Trophoblast cell (in vitro differentiated cells and primary cell): Measurements from ENCODE around the gene KLF14.

Experiments
- DNase-seq, 2 donors: peaks; one replicate each; pipeline ENCODE4 v3.0.0-alpha.2; 2016
- H2AFZ ChIP-seq: 2 replicates; pipeline ENCODE4 v1.6.1; 2013; ENCODE audit warnings: low read length, moderate library complexity, mild to moderate bottlenecking; ENCODE audit not compliant: insufficient read depth, poor library complexity
- H2AK5ac ChIP-seq: 2 replicates; pipeline ENCODE4 v1.6.1; 2013; ENCODE audit warnings: mild to moderate bottlenecking, low read length
- H2BK120ac ChIP-seq: 2 replicates; pipeline ENCODE4 v1.6.1; 2013; ENCODE audit warnings: low read length, mild to moderate bottlenecking, moderate library complexity; ENCODE audit not compliant: insufficient read depth, poor library complexity
- H2BK12ac ChIP-seq: 2 replicates; pipeline ENCODE4 v1.6.1; 2013; ENCODE audit warnings: mild to moderate bottlenecking, low read length, moderate library complexity
- H2BK5ac ChIP-seq: 2 replicates; pipeline ENCODE4 v1.6.1; 2013; ENCODE audit warnings: low read length, low read depth, moderate library complexity, mild to moderate bottlenecking; ENCODE audit not compliant: poor library complexity
- H3K14ac ChIP-seq: 2 replicates; pipeline ENCODE4 v1.6.1; 2013; ENCODE audit warnings: mild to moderate bottlenecking, low read length
- H3K18ac ChIP-seq: 2 replicates; pipeline ENCODE4 v1.6.1; 2013; ENCODE audit warnings: mild to moderate bottlenecking, low read length
- H3K23ac ChIP-seq: 2 replicates; pipeline ENCODE4 v1.6.1; 2013; ENCODE audit warnings: low read length
- H3K27ac ChIP-seq: 2 replicates; pipeline ENCODE4 v1.5.1; 2013; ENCODE audit warnings: low read depth, mild to moderate bottlenecking, inconsistent platforms, low read length, moderate library complexity
- H3K27me3 ChIP-seq: 2 replicates; pipeline ENCODE4 v1.6.1; 2013; ENCODE audit warnings: inconsistent platforms, mild to moderate bottlenecking, low read length, moderate library complexity; ENCODE audit not compliant: insufficient read depth
- H3K36me3 ChIP-seq, 2 experiments: 1 replicate in 1 of 2; 2 replicates in 1 of 2; pipeline ENCODE4 v1.6.1; 2013; ENCODE audit warnings: low read length in 2 of 2, mild to moderate bottlenecking in 2 of 2, moderate library complexity in 1 of 2; ENCODE audit not compliant: insufficient read depth in 2 of 2, control insufficient read depth in 1 of 2
- H3K4ac ChIP-seq: 2 replicates; pipeline ENCODE4 v1.6.1; 2013; ENCODE audit warnings: low read depth, mild to moderate bottlenecking, low read length, moderate library complexity
- H3K4me1 ChIP-seq, 2 experiments: 1 replicate in 1 of 2; 2 replicates in 1 of 2; pipeline ENCODE4 v1.6.1; 2013; ENCODE audit warnings: low read length in 2 of 2, mild to moderate bottlenecking in 2 of 2, moderate library complexity in 1 of 2; ENCODE audit not compliant: insufficient read depth in 2 of 2, control insufficient read depth in 1 of 2
- H3K4me2 ChIP-seq: 2 replicates; pipeline ENCODE4 v1.6.1; 2013; ENCODE audit warnings: inconsistent platforms, mild to moderate bottlenecking, low read length, moderate library complexity
- H3K4me3 ChIP-seq: 2 replicates; pipeline ENCODE4 v1.5.1; 2013; ENCODE audit warnings: mild to moderate bottlenecking, low read depth, low read length, inconsistent platforms
- H3K79me1 ChIP-seq: one replicate; pipeline ENCODE4 v1.6.1; 2013; ENCODE audit warnings: low read length
- H3K79me2 ChIP-seq: 2 replicates; pipeline ENCODE4 v1.6.1; 2013; ENCODE audit warnings: low read length, mild to moderate bottlenecking; ENCODE audit not compliant: control insufficient read depth, insufficient read depth, poor library complexity
- H3K9ac ChIP-seq: 2 replicates; pipeline ENCODE4 v1.6.1; 2013; ENCODE audit warnings: mild to moderate bottlenecking, low read length
- H3K9me3 ChIP-seq: 2 replicates; pipeline ENCODE4 v1.6.1; 2013; ENCODE audit warnings: low read depth, mild to moderate bottlenecking, control low read depth, inconsistent platforms, low read length; ENCODE audit not compliant: insufficient read depth
- H4K12ac ChIP-seq: 2 replicates; pipeline ENCODE4 v1.6.1; 2013; ENCODE audit warnings: low read depth, mild to moderate bottlenecking, low read length, moderate library complexity
- H4K8ac ChIP-seq: 2 replicates; pipeline ENCODE4 v1.6.1; 2013; ENCODE audit warnings: low read depth, mild to moderate bottlenecking, low read length, moderate library complexity
- H4K91ac ChIP-seq: one replicate; pipeline ENCODE4 v1.6.1; 2013; ENCODE audit warnings: low read depth, mild to moderate bottlenecking, low read length, moderate library complexity
- WGBS: extraction: QIAGEN DNeasy Blood & Tissue Kit; methylation state at CpG from one replicate; pipeline ENCODE4 v1.1.7; 2013; ENCODE audit warnings: missing lambda C conversion rate; ENCODE audit not compliant: insufficient read length, insufficient coverage; ENCODE audit errors: extremely low coverage; 5-methylcytosine and 5-hydroxymethylcytosine counted together

Gene KLF14

DNA sequence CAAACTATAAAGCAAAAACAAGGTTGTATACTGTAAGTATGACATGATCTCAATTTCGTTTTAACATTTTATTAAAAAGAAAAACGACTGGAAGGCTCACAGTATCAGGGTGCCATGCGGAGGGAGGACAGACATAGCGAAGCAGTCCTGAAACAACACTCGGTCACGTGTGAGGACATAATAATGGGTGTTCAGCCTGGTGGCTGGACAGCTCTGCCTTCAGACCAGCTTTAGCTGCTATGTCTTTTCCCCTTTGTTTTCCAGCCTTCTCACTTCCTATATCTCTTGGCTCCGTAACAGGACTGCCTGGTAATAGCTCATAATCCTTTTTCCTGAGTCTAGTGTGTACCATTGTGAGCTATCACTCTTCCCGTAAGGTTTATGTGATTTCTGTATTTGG is 18.4 kb upstream of the KLF14 start:
- no peak overlapping the region for H3K4me2 ChIP-seq
- H3K79me2 ChIP-seq, result no peaks in the 10 kb centered on the region
- H3K27me3 ChIP-seq, result no peaks in the 10 kb centered on the region
- H3K9ac ChIP-seq, result no peak overlapping the region
- H2BK12ac ChIP-seq, result no peak overlapping the region
- H3K4ac ChIP-seq, result no peak overlapping the region
- no peak overlapping the region for H2AK5ac ChIP-seq
- no peaks in the 10 kb centered on the region for H3K36me3 ChIP-seq
- no peak overlapping the region for H2BK5ac ChIP-seq
- H3K14ac ChIP-seq, result no peak overlapping the region
- H3K4me1 ChIP-seq, result no peaks in the 10 kb centered on the region
- DNase-seq, result no peak
- no CpG with 5 or more reads among the region's 8 CpGs for WGBS
- H3K27ac ChIP-seq, result no peak overlapping the region
- no peak overlapping the region for H3K18ac ChIP-seq
- no peak overlapping the region for H3K23ac ChIP-seq
- no peak overlapping the region for H2BK120ac ChIP-seq
- no peak overlapping the region for H2AFZ ChIP-seq
- H4K8ac ChIP-seq, result no peak overlapping the region
- H4K91ac ChIP-seq, result no peak overlapping the region
- no peak overlapping the region for H4K12ac ChIP-seq
- no peak overlapping the region for H3K4me3 ChIP-seq
- H3K79me1 ChIP-seq, result no peaks in the 10 kb centered on the region
- H3K9me3 ChIP-seq, result no peaks in the 10 kb centered on the region

DNA sequence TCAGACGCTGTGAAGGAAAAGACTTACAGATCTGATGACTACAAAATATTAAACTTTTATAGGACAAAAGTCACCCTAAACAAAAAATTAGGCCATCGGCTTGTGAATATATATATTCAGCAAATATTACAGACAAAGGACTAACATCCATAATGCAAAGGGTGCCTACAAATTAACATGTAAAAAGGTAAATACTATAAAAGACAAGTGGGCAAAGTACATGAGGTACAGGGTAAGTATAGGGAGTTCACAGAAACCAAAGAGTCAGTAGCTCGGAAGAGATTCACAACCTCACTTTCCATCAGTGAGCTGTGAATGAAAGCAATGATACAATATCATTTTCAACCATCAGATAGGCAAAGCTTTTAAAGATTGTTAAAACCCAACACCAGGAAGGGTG is 16.7 kb upstream of the KLF14 start:
- H3K4me2 ChIP-seq, result no peak overlapping the region
- H3K79me1 ChIP-seq, result no peaks in the 10 kb centered on the region
- H2BK5ac ChIP-seq, result no peak overlapping the region
- H3K14ac ChIP-seq, result no peak overlapping the region
- no peak overlapping the region for H3K27ac ChIP-seq
- no peaks in the 10 kb centered on the region for H3K27me3 ChIP-seq
- DNase-seq, result no peak
- no peak overlapping the region for H3K4me3 ChIP-seq
- no peak overlapping the region for H2AK5ac ChIP-seq
- no peak overlapping the region for H2AFZ ChIP-seq
- H3K18ac ChIP-seq, result no peak overlapping the region
- no peaks in the 10 kb centered on the region for H3K9me3 ChIP-seq
- no CpG with 5 or more reads among the region's 3 CpGs for WGBS
- H3K79me2 ChIP-seq, result no peaks in the 10 kb centered on the region
- no peak overlapping the region for H4K8ac ChIP-seq
- H2BK120ac ChIP-seq, result no peak overlapping the region
- no peak overlapping the region for H3K23ac ChIP-seq
- no peak overlapping the region for H3K9ac ChIP-seq
- H4K12ac ChIP-seq, result no peak overlapping the region
- no peak overlapping the region for H4K91ac ChIP-seq
- no peak overlapping the region for H3K4ac ChIP-seq
- no peaks in the 10 kb centered on the region for H3K36me3 ChIP-seq
- H3K4me1 ChIP-seq, result no peaks in the 10 kb centered on the region
- no peak overlapping the region for H2BK12ac ChIP-seq

DNA sequence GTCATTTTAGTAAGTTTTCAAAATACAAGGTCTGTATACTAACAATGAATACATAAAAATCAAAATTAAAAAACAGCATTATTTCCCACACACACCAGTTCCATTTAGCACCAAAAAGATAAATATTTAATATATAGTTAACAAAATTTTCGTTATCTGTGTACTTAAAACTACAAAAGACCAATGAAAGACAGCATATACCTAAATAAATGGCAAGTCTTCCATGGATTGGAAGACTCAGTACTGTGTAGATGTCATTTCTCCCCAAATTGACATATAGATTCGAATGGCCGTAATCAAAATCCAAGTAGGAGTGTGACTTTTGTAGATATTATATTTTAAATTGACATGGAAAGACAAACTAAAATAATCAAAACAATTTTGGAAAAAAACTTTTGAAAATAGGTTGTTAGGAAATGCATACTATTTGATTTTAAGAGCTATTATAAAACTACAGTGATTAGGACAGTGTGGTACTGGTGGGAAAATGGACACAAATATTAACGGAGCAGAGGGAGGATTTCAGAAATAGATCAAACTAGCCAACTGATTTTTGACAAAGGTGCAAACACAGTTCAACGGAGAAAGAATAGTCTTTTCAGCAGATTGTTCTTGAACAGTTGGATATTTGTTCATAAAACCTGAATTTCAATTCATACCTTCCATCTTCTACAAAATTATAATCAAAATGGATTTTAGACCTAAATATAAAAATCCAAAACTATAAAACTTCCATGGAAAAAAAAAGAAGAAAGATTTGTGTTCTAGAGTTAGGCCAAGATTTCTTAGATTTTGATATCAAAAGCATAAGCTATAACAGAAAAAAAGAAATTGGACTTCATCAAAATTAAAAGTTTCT is 14.8 kb upstream of the KLF14 start:
- Histone ChIP-seq H3K36me3 (no peaks in the 10 kb centered on the region), H4K8ac (no peak overlapping the region), H2BK120ac (no peak overlapping the region), H3K4me1 (no peaks in the 10 kb centered on the region), H3K4me2 (no peak overlapping the region), H2BK12ac (no peak overlapping the region), H4K91ac (no peak overlapping the region), H3K18ac (no peak overlapping the region), H4K12ac (no peak overlapping the region), H3K27me3 (no peaks in the 10 kb centered on the region), H2AK5ac (no peak overlapping the region), H2BK5ac (no peak overlapping the region), H3K14ac (no peak overlapping the region), H3K9me3 (no peaks in the 10 kb centered on the region), H3K9ac (no peak overlapping the region), H3K79me2 (no peaks in the 10 kb centered on the region), H3K23ac (no peak overlapping the region), H3K27ac (no peak overlapping the region), H2AFZ (no peak overlapping the region), H3K4me3 (no peak overlapping the region), H3K4ac (no peak overlapping the region), H3K79me1 (no peaks in the 10 kb centered on the region)
- no peak for DNase-seq
- no CpG with 5 or more reads among the region's 5 CpGs for WGBS

DNA sequence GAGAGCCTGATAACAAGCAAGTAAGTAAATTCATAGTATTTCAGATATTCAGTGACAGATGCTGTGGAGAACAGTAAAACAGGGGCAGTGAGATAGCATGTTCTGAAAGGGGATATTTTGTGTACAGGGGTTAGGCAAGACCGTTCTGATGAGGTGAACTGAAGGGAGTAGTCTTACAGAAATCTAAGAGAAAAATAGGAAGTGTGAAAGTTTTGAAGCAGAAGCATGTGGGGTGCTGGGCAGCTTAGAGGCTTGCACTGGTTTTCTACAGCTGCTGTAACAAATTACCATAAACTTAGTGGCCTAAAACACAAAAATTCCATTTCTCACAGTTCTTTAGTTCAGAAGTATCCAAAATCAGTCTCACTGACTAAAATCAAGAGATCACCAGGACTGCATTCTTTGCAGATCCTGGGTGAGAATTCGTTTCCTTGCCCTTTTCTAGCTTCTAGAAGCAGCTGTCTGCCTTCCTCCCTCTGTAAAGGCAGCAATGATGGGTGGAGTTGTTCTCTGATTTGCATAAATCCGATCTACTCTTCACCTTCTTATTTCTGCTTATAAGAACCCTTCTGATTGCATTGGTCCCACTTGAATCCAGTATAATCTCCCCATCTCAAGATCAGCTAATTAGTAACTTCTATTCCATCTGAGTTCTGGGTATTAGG is 7.5 kb upstream of the KLF14 start:
- H3K9me3 ChIP-seq, result no peaks in the 10 kb centered on the region
- no peaks in the 10 kb centered on the region for H3K36me3 ChIP-seq
- no peak for DNase-seq
- H3K79me1 ChIP-seq, result no peaks in the 10 kb centered on the region
- H2AFZ ChIP-seq, result no peak overlapping the region
- H2BK12ac ChIP-seq, result no peak overlapping the region
- no CpG with 5 or more reads among the region's 3 CpGs for WGBS
- H2AK5ac ChIP-seq, result no peak overlapping the region
- H4K91ac ChIP-seq, result no peak overlapping the region
- H3K27ac ChIP-seq, result no peak overlapping the region
- no peak overlapping the region for H4K12ac ChIP-seq
- no peak overlapping the region for H3K23ac ChIP-seq
- H3K79me2 ChIP-seq, result no peaks in the 10 kb centered on the region
- H3K18ac ChIP-seq, result no peak overlapping the region
- H3K9ac ChIP-seq, result no peak overlapping the region
- H4K8ac ChIP-seq, result no peak overlapping the region
- no peaks in the 10 kb centered on the region for H3K27me3 ChIP-seq
- H3K4me3 ChIP-seq, result no peak overlapping the region
- H3K4me1 ChIP-seq, result no peaks in the 10 kb centered on the region
- H3K4me2 ChIP-seq, result no peak overlapping the region
- H3K4ac ChIP-seq, result no peak overlapping the region
- no peak overlapping the region for H3K14ac ChIP-seq
- H2BK120ac ChIP-seq, result no peak overlapping the region
- H2BK5ac ChIP-seq, result no peak overlapping the region
